Keratinocyte (primary cell): Measurements from ENCODE around the gene GNLY. TPM values are rescaled to one million over a fixed set of nuclear protein-coding genes. Genes with fewer than 3 reads are reported as not detected.

ENCODE experiments used
- DNase-seq: peaks from one replicate; pipeline ENCODE4 v3.0.0-alpha.2; 2011; ENCODE audit warnings: low read depth, missing footprints, low spot score
- FAIRE-seq: peaks from 2 replicates; lab custom pipeline; 2011; peaks lifted over from hg19 to GRCh38; lab: Jason Lieb, UNC
- H2AFZ ChIP-seq: 2 replicates; pipeline ENCODE4 v1.6.0; 2012; ENCODE audit warnings: low read length, control low read depth, inconsistent platforms; ENCODE audit not compliant: control insufficient read depth
- H3K27ac ChIP-seq: 2 replicates; pipeline ENCODE4 v1.5.1; 2011; ENCODE audit warnings: low read length; ENCODE audit not compliant: control insufficient read depth, insufficient read depth
- H3K27me3 ChIP-seq: 3 replicates; pipeline ENCODE4 v1.6.0; 2011; ENCODE audit warnings: low read length; ENCODE audit not compliant: control insufficient read depth, insufficient read depth; ENCODE audit errors: extremely low read depth
- H3K36me3 ChIP-seq, 2 experiments: 2 replicates in 1 of 2; 3 replicates in 1 of 2; pipeline ENCODE4 v1.5.1; 2011; ENCODE audit warnings: low read length in 2 of 2, mild to moderate bottlenecking in 1 of 2; ENCODE audit not compliant: control insufficient read depth in 2 of 2, insufficient read depth in 2 of 2; ENCODE audit errors: extremely low read depth in 1 of 2
- H3K4me1 ChIP-seq: 3 replicates; pipeline ENCODE4 v1.5.1; 2011; ENCODE audit warnings: low read length; ENCODE audit not compliant: control insufficient read depth, insufficient read depth; ENCODE audit errors: extremely low read depth
- H3K4me2 ChIP-seq: 3 replicates; pipeline ENCODE4 v1.6.0; 2011; ENCODE audit warnings: low read depth, low read length; ENCODE audit not compliant: control insufficient read depth, insufficient read depth; ENCODE audit errors: extremely low read depth
- H3K4me3 ChIP-seq, 3 experiments: fragments of 200-600 bp in 1 of 3; sonication (generic) in 1 of 3; 2 replicates in 2 of 3; 3 replicates in 1 of 3; pipeline ENCODE4 v1.5.1; 2011 to 2016; ENCODE audit warnings: low read length in 3 of 3, mild to moderate bottlenecking in 3 of 3, control low read depth in 2 of 3, inconsistent platforms in 1 of 3, low read depth in 1 of 3, mixed read lengths in 1 of 3, mixed run types in 1 of 3, moderate library complexity in 1 of 3; ENCODE audit not compliant: control insufficient read depth in 2 of 3, insufficient read depth in 2 of 3; ENCODE audit errors: extremely low read depth in 1 of 3
- H3K79me2 ChIP-seq: 2 replicates; pipeline ENCODE4 v1.6.0; 2012; ENCODE audit warnings: low read length; ENCODE audit not compliant: control insufficient read depth, insufficient read depth
- H3K9ac ChIP-seq: 3 replicates; pipeline ENCODE4 v1.6.0; 2011; ENCODE audit warnings: low read length; ENCODE audit not compliant: control insufficient read depth, insufficient read depth; ENCODE audit errors: extremely low read depth
- H3K9me1 ChIP-seq: 3 replicates; pipeline ENCODE4 v1.6.0; 2011; ENCODE audit warnings: low read length; ENCODE audit not compliant: control insufficient read depth, insufficient read depth; ENCODE audit errors: extremely low read depth
- H3K9me3 ChIP-seq: 2 replicates; pipeline ENCODE4 v1.5.1; 2012; ENCODE audit warnings: low read depth, low read length; ENCODE audit not compliant: control insufficient read depth
- H4K20me1 ChIP-seq: 3 replicates; pipeline ENCODE4 v1.6.0; 2011; ENCODE audit warnings: low read length; ENCODE audit not compliant: control insufficient read depth, insufficient read depth; ENCODE audit errors: extremely low read depth
- EZH2 ChIP-seq: IDR thresholded peaks from one replicate; pipeline ENCODE4 v1.6.1; 2012; ENCODE audit warnings: inconsistent platforms, mild to moderate bottlenecking, low read length, moderate library complexity
- dilution Hi-C: fragments of 300-500 bp; cut with MboI; formaldehyde crosslinking; loops from one replicate; pipeline ENCODE4 v1.7.0; 2020; ENCODE audit warnings: low sequenced_read_pairs; ENCODE audit not compliant: extremely low pct_ligation_motif_present
- polyA plus RNA-seq, 5 experiments: library from polyadenylated mRNA; depleted of rRNA in 3 of 5; stranded (reverse) in 3 of 5; stranded (forward) in 1 of 5; unstranded in 1 of 5; fragments of >200 nt; gene quantifications; 1 replicate in 1 of 5; 2 replicates in 3 of 5; 3 replicates in 1 of 5; pipeline versions ENCODE4 v1.2.1 to v1.2.3, GENCODE V29; 2011 to 2012; ENCODE audit warnings: missing spikeins in 2 of 5, low read depth in 1 of 5, low replicate concordance in 1 of 5
- TF ChIP-seq, protein P1 (sequence below), 3 experiments: IDR thresholded peaks in 1 of 3; conservative IDR thresholded peaks in 1 of 3; optimal IDR thresholded peaks in 1 of 3; 2 replicates in 2 of 3; 3 replicates in 1 of 3; pipeline versions ENCODE3 to v1.5.1; 2011; ENCODE audit warnings: low read length in 3 of 3, mild to moderate bottlenecking in 3 of 3, moderate library complexity in 2 of 3, control low read depth in 1 of 3, inconsistent platforms in 1 of 3; ENCODE audit not compliant: insufficient read depth in 2 of 3; ENCODE audit errors: extremely low read depth in 1 of 3

GNLY gene
- polyA plus RNA-seq, 1 donor (not counting 4 experiments of a cell fraction or from before 2014, with no cell fraction given) = not detected

- H3K79me2 ChIP-seq = no peaks in the 10 kb centered on the region
- H4K20me1 ChIP-seq = no peaks in the 10 kb centered on the region
- H3K36me3 ChIP-seq = peaks cover 19 to 35% of the 10 kb centered on the region in 2 experiments
- FAIRE-seq = no peak
- DNase-seq = no peak
- H3K27ac ChIP-seq = no peak overlapping the region
- H3K27me3 ChIP-seq = no peaks in the 10 kb centered on the region
- TF ChIP-seq EZH2 = no peak
- TF ChIP-seq, protein P1, sequence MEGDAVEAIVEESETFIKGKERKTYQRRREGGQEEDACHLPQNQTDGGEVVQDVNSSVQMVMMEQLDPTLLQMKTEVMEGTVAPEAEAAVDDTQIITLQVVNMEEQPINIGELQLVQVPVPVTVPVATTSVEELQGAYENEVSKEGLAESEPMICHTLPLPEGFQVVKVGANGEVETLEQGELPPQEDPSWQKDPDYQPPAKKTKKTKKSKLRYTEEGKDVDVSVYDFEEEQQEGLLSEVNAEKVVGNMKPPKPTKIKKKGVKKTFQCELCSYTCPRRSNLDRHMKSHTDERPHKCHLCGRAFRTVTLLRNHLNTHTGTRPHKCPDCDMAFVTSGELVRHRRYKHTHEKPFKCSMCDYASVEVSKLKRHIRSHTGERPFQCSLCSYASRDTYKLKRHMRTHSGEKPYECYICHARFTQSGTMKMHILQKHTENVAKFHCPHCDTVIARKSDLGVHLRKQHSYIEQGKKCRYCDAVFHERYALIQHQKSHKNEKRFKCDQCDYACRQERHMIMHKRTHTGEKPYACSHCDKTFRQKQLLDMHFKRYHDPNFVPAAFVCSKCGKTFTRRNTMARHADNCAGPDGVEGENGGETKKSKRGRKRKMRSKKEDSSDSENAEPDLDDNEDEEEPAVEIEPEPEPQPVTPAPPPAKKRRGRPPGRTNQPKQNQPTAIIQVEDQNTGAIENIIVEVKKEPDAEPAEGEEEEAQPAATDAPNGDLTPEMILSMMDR (optimal IDR thresholded peaks at IDR 0.05 in 1 of 3, IDR thresholded peaks at IDR 0.05 in 1 of 3, conservative IDR thresholded peaks at IDR 0.05 in 1 of 3; ENCODE audit: extremely low read depth in 1 of 3, insufficient read depth in 2 of 3, low read length in 3 of 3) = no peak
- dilution Hi-C loops = no loop called here
- H3K9ac ChIP-seq = no peak overlapping the region
- no peak overlapping the region for H3K4me3 ChIP-seq
- H3K4me1 ChIP-seq = no peaks in the 10 kb centered on the region
- H3K9me1 ChIP-seq = no peaks in the 10 kb centered on the region
- H3K4me2 ChIP-seq = no peak overlapping the region
- no peaks in the 10 kb centered on the region for H3K9me3 ChIP-seq
- no peak overlapping the region for H2AFZ ChIP-seq
These were observed 42.1 kb upstream of the GNLY start for GRCh38 chr2:85652056-85652455.

DNA sequence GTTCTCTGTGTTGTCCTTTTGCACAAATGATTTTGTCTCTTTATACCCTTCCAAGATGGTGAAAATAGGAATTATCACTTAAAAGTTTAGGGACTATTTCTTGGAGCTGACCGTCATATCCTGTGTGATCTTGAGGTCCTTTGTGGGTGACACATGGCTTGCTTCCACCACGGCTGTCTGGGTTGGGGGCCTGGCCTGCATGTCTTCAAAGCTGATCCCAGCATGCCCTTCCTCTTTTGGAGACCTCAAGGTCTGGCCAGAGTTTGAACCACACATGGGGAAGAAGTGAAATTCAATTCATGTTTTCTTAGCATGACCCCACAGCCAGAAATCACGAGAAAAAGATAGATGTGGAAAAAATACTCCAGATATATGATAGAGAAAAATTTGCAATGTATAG, 40.2 kb upstream of the GNLY start:
- dilution Hi-C loops = no loop called here
- DNase-seq = no peak
- H3K27me3 ChIP-seq = no peaks in the 10 kb centered on the region
- H3K9ac ChIP-seq = no peak overlapping the region
- no peak overlapping the region for H3K27ac ChIP-seq
- H3K79me2 ChIP-seq = no peaks in the 10 kb centered on the region
- no peak overlapping the region for H3K4me3 ChIP-seq
- H3K36me3 ChIP-seq = peaks cover 13 to 25% of the 10 kb centered on the region in 2 experiments
- no peak overlapping the region for H2AFZ ChIP-seq
- FAIRE-seq = no peak
- no peaks in the 10 kb centered on the region for H3K4me1 ChIP-seq
- H3K9me3 ChIP-seq = no peaks in the 10 kb centered on the region
- H3K9me1 ChIP-seq = no peaks in the 10 kb centered on the region
- TF ChIP-seq, protein P1 (optimal IDR thresholded peaks at IDR 0.05 in 1 of 3, IDR thresholded peaks at IDR 0.05 in 1 of 3, conservative IDR thresholded peaks at IDR 0.05 in 1 of 3; ENCODE audit: extremely low read depth in 1 of 3, insufficient read depth in 2 of 3, low read length in 3 of 3) = no peak
- no peak for TF ChIP-seq EZH2
- no peaks in the 10 kb centered on the region for H4K20me1 ChIP-seq
- no peak overlapping the region for H3K4me2 ChIP-seq
